ENCODE results near the gene AP2A1.

The AP2A1 gene

GRCh38 chr19:49855676-49856573, 89.1 kb downstream of the AP2A1 start:
- Mint-ChIP-seq H3K9me3 (ENCODE audit: low read depth) (no peaks in the 10 kb centered on the region), H3K4me3 (no peak overlapping the region), H3K27ac (no peak overlapping the region), H3K27me3 (no peaks in the 10 kb centered on the region), H3K36me3 (no peaks in the 10 kb centered on the region), H3K4me1 (ENCODE audit: low read depth) (peaks cover 14% of the 10 kb centered on the region)

GRCh38 chr19:49856574-49857021, 89.8 kb downstream of the AP2A1 start:
- H3K4me3 Mint-ChIP-seq = no peak overlapping the region

More at GRCh38 chr19:49856574-49857021, 89.8 kb downstream of the AP2A1 start:
- no peaks in the 10 kb centered on the region for H3K36me3 Mint-ChIP-seq
- H3K9me3 Mint-ChIP-seq (ENCODE audit: low read depth) = no peaks in the 10 kb centered on the region
- H3K4me1 Mint-ChIP-seq (ENCODE audit: low read depth) = peaks cover 14% of the 10 kb centered on the region
- no peaks in the 10 kb centered on the region for H3K27me3 Mint-ChIP-seq
- no peak overlapping the region for H3K27ac Mint-ChIP-seq

Data from activated naive CD8-positive, alpha-beta T cell (primary cell).